GM21367 (cell line): ENCODE measurements around the gene ATP6V1D.
"Not testable (repeated sequence)": the region's sequence is repeated elsewhere in the genome, so short reads cannot be mapped to it uniquely, and the experiment has no call there.

Source experiments
- ATAC-seq: cut with Tn5 transposase; IDR thresholded peaks from one replicate; pipeline ENCODE4 v1.9.1; 2021; ENCODE audit not compliant: unreplicated experiment

The ATP6V1D gene

GRCh38 chr14:67359775-67360469 lies at the start of gene ATP6V1D, which contains the start of gene EIF2S1:
ATP6V1D (minus strand) TSS chr14:67359804; CDS start chr14:67359698, 106 bp downstream.
EIF2S1 (plus strand) TSS chr14:67360328; CDS start chr14:67364768, 4,440 bp downstream.
- peak; percentile 89 for ATAC-seq

- not testable (repeated sequence) for ATAC-seq
Observed at GRCh38 chr14:67408122-67408801, 48.7 kb upstream of the ATP6V1D start.

GRCh38 chr14:67405771-67406170 lies 46.2 kb upstream of the ATP6V1D start:
- ATAC-seq: no peak

- ATAC-seq: no peak
Observed at GRCh38 chr14:67400434-67400833, 40.8 kb upstream of the ATP6V1D start.

GRCh38 chr14:67397536-67397935 lies 37.9 kb upstream of the ATP6V1D start:
- ATAC-seq: no peak

GRCh38 chr14:67396381-67396970 lies 36.9 kb upstream of the ATP6V1D start:
- ATAC-seq: no peak

GRCh38 chr14:67395876-67396189 lies 36.2 kb upstream of the ATP6V1D start:
- ATAC-seq: no peak

- ATAC-seq: no peak
Observed at GRCh38 chr14:67395086-67395875, 35.7 kb upstream of the ATP6V1D start.

GRCh38 chr14:67393689-67394088 lies 34.1 kb upstream of the ATP6V1D start:
- no peak for ATAC-seq

- no peak for ATAC-seq
Observed at GRCh38 chr14:67392800-67393199, 33.2 kb upstream of the ATP6V1D start.

GRCh38 chr14:67392123-67392522 lies 32.5 kb upstream of the ATP6V1D start:
- no peak for ATAC-seq

- ATAC-seq: no peak
Observed at GRCh38 chr14:67391268-67391667, 31.7 kb upstream of the ATP6V1D start.

- no peak for ATAC-seq
Observed at GRCh38 chr14:67389811-67390534, 30.4 kb upstream of the ATP6V1D start.

GRCh38 chr14:67389275-67389674 lies 29.7 kb upstream of the ATP6V1D start:
- no peak for ATAC-seq

- no peak for ATAC-seq
Observed at GRCh38 chr14:67387195-67387594, 27.6 kb upstream of the ATP6V1D start.

- no peak for ATAC-seq
Observed at GRCh38 chr14:67385618-67386017, 26.0 kb upstream of the ATP6V1D start.

GRCh38 chr14:67385120-67385519 lies 25.5 kb upstream of the ATP6V1D start:
- ATAC-seq: no peak

- ATAC-seq: no peak
Observed at GRCh38 chr14:67377916-67378315, 18.3 kb upstream of the ATP6V1D start.

- no peak for ATAC-seq
Observed at GRCh38 chr14:67373347-67373746, 13.7 kb upstream of the ATP6V1D start.

GRCh38 chr14:67372833-67373232 lies 13.2 kb upstream of the ATP6V1D start:
- no peak for ATAC-seq
